Upper lobe of left lung (tissue), 4 donors: ENCODE results near the gene UFC1.

Experiments
- CTCF ChIP-seq, 6 experiments: fragments of 450-650 bp in 4 of 6; fragments of 200-600 bp in 2 of 6; sonication (generic) in 2 of 6; IDR thresholded peaks; one replicate each; pipeline ENCODE4 v1.5.1; 2016 to 2019; ENCODE audit warnings: antibody characterized with exemption in 6 of 6
- EP300 ChIP-seq, 4 donors: sonication (generic); formaldehyde crosslinking; IDR thresholded peaks; one replicate each; pipeline ENCODE4 v1.5.1; 2017; ENCODE audit warnings: antibody characterized with exemption in 4 of 4, control low read depth in 2 of 4
- POLR2A ChIP-seq, 4 donors: fragments of 450-650 bp; IDR thresholded peaks; one replicate each; pipeline ENCODE4 v1.5.1; 2016 to 2017; ENCODE audit warnings: antibody characterized with exemption in 4 of 4, mild to moderate bottlenecking in 2 of 4
- POLR2AphosphoS5 ChIP-seq, 2 donors: sonication (generic); formaldehyde crosslinking; IDR thresholded peaks; one replicate each; pipeline ENCODE4 v1.5.1; 2017; ENCODE audit warnings: antibody characterized with exemption in 2 of 2

- TF ChIP-seq CTCF (IDR thresholded peaks at IDR 0.05) = no peak
- TF ChIP-seq POLR2A (IDR thresholded peaks at IDR 0.05) = no peak
- TF ChIP-seq POLR2AphosphoS5 (IDR thresholded peaks at IDR 0.05) = no peak
- TF ChIP-seq EP300 (IDR thresholded peaks at IDR 0.05) = no peak
These were observed 12.9 kb upstream of the UFC1 start for GRCh38 chr1:161140755-161141400.
